OCI-LY3 (cell line): ENCODE measurements around the gene TAF4.

ENCODE experiments used
- CTCF ChIP-seq: fragments of 200-600, 300-600 bp; sonication (generic); IDR thresholded peaks from 2 replicates; pipeline ENCODE4 v1.5.1; 2014; ENCODE audit warnings: antibody characterized with exemption, low read length, low read depth
- EZH2phosphoT487 ChIP-seq: fragments of 200-600 bp; shearing (Covaris generic); IDR thresholded peaks from 2 replicates; pipeline ENCODE4 v1.6.1; 2018; ENCODE audit warnings: antibody characterized with exemption, mixed run types, low read depth

- no peak for TF ChIP-seq CTCF
- no peak for TF ChIP-seq EZH2phosphoT487
These were observed 17.9 kb downstream of the TAF4 start for GRCh38 chr20:62047666-62048345.
